GM18951 (cell line): Measurements from ENCODE around the gene NRXN3.

Experiments
- POLR2A ChIP-seq: IDR thresholded peaks from 4 replicates; pipeline ENCODE4 v1.6.1; 2011; ENCODE audit warnings: mild to moderate bottlenecking; ENCODE audit not compliant: insufficient read length, insufficient read depth; ENCODE audit errors: extremely low read depth
- in situ Hi-C: fragments of 300-500 bp; cut with MboI; formaldehyde crosslinking; loops from one replicate; pipeline ENCODE4 v1.12.0; 2022; ENCODE audit warnings: low sequenced_read_pairs, mixed read lengths, inconsistent platforms; ENCODE audit not compliant: unreplicated experiment

NRXN3 gene

GRCh38 chr14:78363008-78363407 lies 192.8 kb downstream of the NRXN3 start:
- in situ Hi-C loops, result no loop called here
- TF ChIP-seq POLR2A, result no peak

- in situ Hi-C loops, result no loop called here
- no peak for TF ChIP-seq POLR2A
Measured at GRCh38 chr14:78367355-78367754, 197.2 kb downstream of the NRXN3 start.

GRCh38 chr14:78383060-78383459 lies 212.9 kb downstream of the NRXN3 start:
- TF ChIP-seq POLR2A, result no peak
- in situ Hi-C loops, result no loop called here

GRCh38 chr14:78398216-78398615 lies 228.0 kb downstream of the NRXN3 start:
- in situ Hi-C loops, result no loop called here
- TF ChIP-seq POLR2A, result no peak

GRCh38 chr14:78399316-78399889 lies 229.2 kb downstream of the NRXN3 start:
- no peak for TF ChIP-seq POLR2A
- in situ Hi-C loops, result no loop called here

- in situ Hi-C loops, result no loop called here
- no peak for TF ChIP-seq POLR2A
Measured at GRCh38 chr14:78401866-78402265, 231.7 kb downstream of the NRXN3 start.

GRCh38 chr14:78403278-78403815 lies 233.2 kb downstream of the NRXN3 start:
- in situ Hi-C loops, result no loop called here
- TF ChIP-seq POLR2A, result no peak

GRCh38 chr14:78405079-78405856 lies 235.1 kb downstream of the NRXN3 start:
- in situ Hi-C loops, result no loop called here
- no peak for TF ChIP-seq POLR2A

GRCh38 chr14:78412475-78412874 lies 242.3 kb downstream of the NRXN3 start:
- no peak for TF ChIP-seq POLR2A
- in situ Hi-C loops, result no loop called here

GRCh38 chr14:78414172-78414571 lies 244.0 kb downstream of the NRXN3 start:
- no peak for TF ChIP-seq POLR2A
- in situ Hi-C loops, result no loop called here

- no peak for TF ChIP-seq POLR2A
- in situ Hi-C loops, result no loop called here
Measured at GRCh38 chr14:78417532-78417931, 247.4 kb downstream of the NRXN3 start.

- TF ChIP-seq POLR2A, result no peak
- in situ Hi-C loops, result no loop called here
Measured at GRCh38 chr14:78424311-78424710, 254.1 kb downstream of the NRXN3 start.

- in situ Hi-C loops, result no loop called here
- no peak for TF ChIP-seq POLR2A
Measured at GRCh38 chr14:78425330-78425729, 255.2 kb downstream of the NRXN3 start.

GRCh38 chr14:78425782-78426181 lies 255.6 kb downstream of the NRXN3 start:
- in situ Hi-C loops, result no loop called here
- TF ChIP-seq POLR2A, result no peak
